HG03469 (cell line): ENCODE measurements around the gene APLN.

Experiments
- ATAC-seq: cut with Tn5 transposase; IDR thresholded peaks from one replicate; pipeline ENCODE4 v1.9.1; 2021; ENCODE audit warnings: mild to moderate bottlenecking, moderate library complexity, moderate number of reproducible peaks; ENCODE audit not compliant: unreplicated experiment

Gene APLN

DNA sequence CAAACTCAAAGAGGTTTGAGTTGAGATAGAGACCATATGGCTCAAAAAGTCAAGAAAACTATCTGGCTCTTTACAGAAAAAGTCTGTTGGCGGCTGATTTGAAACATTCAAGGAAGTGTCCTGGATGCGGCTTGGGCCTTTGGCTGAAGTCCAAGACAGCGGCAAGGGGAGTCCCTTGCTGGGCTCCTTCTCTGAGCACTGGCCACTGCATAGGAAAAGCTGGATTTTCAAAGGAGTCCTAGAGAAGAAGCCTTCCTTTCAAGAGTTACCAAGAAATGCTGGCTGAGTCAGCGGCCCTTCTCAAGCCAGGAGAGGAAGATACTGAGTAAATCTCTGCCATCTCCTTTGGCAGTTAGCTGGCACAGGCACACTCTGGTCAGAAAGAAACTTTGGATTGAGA is 12.1 kb downstream of the APLN start:
- no peak for ATAC-seq

DNA sequence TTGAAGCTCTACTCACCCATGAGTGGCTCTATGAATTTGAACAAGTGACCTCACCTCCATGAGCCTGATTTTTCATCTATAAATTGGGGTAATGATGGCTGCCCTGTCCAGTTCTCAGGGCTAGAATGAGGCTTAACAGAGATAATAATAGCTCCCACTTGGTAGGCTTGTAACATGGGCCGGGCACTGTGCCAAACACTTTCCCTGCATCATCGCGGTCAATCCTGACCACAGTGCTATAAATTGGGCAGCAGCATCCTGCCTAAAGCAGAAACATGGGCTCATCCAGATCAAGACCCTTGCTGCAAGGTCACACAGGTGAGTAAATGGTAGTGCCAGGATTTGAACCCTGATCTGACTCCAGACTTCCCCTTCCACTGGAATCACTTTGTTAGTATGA is 12.8 kb downstream of the APLN start:
- no peak for ATAC-seq

DNA sequence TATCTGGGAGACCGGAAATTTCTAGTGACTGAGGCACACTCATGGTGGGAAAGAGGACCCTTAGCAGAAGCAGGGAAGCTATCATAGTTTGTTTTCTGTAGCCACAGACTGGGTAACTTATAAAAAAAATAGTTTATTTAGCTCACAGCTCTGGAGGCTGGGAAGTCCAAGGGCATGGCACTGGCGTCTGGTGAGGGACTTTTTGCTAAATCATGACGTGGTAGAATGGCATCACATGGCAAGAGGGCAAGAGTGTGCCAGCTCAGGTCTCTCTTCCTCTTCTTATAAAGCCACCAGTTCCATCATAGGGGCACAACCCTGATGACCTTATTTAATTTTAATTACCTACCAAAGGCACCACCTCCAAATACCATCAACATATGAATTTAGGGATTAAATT is 13.3 kb downstream of the APLN start:
- ATAC-seq: no peak

DNA sequence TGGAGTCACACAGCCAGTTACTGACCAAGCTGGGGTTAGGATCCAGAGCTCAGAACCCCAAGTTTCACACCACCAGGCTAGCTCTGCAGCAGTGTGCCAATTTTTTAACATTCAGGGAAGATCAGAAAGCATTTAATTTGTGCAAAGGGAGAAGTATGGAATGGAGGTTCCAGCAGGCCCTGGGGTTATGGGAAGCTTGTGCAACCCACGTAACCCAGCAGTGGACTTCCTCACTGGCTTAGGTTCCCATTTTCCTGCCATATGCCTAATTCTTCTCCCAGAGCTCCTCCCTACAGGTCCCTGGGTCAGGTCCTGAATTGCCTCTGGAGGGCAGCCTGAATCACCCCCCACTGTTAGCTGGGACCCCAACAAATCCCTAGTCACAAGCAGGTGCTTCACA is 14.0 kb downstream of the APLN start:
- no peak for ATAC-seq

DNA sequence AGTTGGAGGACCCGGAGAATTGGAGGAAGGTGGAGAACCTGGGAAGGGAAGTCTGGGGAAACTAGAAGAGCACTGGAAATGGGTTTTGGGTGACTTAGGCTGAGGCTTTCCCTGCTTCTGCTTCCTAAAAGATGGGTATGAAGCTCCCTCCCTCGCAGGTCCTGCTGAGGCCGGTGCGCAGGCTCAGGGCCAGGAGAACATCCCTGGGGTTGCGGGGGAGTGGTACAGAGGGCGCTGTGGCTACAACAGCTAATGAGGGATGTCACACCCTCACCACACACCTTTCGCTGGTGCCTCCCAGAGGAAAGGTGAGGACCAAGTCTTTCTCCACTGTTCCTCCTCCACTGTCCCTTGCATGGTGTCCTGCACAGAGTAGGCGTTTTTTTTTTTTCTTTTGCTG is 15.8 kb downstream of the APLN start:
- ATAC-seq: no peak

DNA sequence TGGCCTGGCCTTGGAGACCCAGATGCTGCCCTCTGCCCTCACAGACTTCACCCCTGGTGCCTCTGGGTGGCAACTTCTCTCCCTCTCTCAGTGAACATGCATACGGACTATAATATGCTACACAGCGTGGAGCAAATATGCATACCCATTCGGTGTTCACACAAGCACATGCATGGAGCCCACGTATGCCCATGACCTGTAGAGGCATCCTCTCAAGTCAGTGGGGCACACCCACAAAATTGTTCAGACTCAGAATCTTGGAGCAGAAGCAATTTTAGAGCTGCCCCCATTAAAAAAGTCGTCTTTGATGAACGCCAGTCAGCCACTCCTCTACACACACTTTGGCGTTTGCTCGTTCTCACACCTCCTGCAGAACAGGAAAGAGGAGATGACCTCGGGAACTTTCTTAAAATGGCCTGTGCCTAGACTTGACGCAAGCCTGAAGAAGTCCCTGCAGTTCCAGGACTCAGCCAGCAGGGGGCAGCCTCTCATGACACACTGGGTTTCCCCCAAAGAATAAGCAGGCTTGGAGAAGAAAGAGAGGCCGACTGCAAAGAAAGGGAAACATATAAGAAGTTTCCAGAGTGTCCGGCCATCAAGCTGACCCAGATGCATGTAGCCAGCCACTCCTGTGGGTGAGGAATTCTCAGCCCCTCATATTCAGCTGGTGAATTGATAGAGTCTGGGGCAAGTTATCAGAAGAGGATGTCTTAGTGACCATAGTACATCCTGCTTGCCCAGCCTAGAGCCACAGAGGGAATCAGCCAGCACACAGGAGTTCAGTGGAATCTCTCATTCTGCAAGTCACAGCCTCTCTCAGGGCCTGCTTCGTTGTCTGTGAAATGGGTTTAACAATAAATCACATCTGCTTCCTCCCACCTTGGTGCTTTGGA is 17.3 kb downstream of the APLN start:
- ATAC-seq: no peak

DNA sequence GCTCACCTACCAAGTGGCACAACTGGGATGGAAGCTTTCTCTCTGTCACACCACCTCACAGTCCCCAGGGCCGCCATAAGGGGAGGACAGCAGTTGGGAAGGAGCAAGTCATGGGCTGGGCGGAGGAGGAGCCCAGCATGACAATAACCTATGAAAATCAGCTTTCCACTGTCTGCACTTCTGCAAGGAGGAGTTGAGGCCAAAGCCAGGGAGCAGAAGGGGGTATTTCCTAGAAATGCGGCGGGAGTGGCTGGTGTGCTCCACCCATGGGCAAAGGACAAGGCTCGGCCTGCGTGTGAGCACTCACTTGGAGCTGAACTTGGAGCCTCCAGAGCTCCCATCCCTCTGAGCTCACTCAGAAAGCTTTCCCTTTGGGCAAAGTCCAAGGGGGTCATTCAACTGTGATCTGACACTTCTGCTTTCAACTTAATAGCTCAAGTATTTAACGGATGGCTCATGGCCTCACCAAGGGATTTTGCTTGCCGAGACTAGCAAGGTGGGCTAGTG is 18.5 kb downstream of the APLN start:
- ATAC-seq: no peak

DNA sequence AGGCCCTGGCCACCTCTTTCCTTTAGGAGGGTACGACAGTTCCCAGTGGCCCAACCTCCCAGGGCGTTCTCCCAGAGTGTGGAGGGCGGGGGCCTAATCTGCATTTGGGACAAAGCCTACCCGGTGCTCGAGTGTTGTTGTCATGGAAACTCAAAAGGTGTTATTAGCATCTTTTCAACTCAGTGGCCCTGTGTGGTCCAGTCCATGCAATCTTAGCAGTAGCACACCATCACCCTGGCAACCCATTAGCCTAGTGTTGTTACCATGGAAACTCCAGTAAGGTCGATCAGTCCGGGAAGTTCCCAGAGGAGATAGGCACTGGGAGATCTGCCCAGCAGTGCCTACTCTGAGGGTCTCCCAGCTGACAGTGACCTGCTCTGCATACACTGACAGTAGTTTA is 20.2 kb downstream of the APLN start:
- ATAC-seq: no peak

DNA sequence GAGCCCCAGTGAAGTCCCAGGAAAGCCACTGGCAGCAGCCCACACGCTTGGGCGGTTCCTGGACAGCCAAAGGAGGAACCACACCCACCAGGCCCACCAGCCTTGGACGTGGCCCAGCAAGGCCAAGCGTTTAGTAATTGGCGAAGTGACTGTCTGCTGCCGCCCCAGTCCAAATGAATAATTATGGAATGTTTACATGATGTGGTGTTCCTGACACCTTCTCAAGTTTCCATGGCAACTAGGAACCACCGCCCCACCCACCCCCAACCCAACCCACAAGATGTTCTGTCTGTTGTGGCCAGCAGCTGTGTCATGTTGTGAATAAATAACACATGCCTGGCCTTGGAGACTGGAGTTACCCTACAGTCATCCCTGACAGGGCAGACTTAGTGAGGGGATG is 22.3 kb downstream of the APLN start:
- no peak for ATAC-seq

DNA sequence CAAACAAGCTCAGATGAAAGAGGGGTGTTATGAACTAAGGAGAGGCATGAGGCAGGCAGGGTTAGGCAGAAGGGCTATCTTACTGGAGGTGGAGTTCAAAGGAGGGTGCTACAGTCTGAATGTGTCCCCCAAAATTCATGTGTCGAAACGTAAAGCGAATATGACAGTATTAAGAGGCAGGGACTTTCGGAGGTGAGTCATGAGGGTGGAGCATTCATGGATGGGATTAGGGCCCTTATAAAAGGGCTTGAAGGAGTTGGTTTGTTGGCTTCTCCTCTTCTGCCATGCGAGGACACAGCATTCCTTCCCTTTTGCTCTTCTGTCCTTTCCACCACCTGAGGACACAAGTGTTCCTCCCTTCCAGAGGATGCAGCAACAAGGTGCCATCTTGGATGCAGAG is 22.9 kb downstream of the APLN start:
- ATAC-seq: no peak

DNA sequence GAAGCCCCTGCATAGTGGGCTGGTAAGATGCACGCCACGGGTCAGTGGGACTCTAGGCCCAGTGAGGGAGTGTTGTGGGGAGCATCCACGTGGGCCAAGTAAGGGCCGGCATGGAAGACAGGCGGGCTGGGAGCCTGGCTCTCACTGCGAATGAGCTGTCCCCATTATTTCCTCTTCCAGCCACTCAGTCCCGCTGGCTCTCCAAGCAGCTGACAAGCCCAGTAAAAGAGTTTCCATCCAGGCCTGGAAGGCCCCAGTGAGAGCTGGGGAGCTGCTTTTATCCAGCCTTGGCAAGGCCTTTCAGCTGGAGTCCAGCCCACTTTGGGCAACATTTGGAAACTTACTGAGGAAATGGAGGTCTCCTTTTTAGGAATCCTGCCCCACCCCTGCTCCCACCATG is 24.9 kb downstream of the APLN start:
- no peak for ATAC-seq

DNA sequence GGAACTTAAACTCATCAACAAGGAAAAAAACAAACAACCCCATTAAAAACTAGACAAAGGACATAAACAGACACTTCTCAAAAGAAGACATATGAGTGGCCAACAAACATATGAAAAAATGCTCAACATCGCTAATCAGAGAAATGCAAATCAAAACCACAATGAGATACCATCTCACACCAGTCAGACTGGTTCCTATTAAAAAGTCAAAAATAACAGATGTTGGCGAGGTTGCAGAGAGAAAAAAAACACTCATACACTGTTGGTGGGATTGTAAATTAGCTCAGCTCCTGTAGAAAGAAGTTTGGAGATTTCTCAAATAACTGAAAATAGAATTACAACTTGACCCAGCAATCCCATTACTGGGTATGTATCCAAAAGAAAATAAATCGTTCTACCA is 28.7 kb downstream of the APLN start:
- no peak for ATAC-seq

DNA sequence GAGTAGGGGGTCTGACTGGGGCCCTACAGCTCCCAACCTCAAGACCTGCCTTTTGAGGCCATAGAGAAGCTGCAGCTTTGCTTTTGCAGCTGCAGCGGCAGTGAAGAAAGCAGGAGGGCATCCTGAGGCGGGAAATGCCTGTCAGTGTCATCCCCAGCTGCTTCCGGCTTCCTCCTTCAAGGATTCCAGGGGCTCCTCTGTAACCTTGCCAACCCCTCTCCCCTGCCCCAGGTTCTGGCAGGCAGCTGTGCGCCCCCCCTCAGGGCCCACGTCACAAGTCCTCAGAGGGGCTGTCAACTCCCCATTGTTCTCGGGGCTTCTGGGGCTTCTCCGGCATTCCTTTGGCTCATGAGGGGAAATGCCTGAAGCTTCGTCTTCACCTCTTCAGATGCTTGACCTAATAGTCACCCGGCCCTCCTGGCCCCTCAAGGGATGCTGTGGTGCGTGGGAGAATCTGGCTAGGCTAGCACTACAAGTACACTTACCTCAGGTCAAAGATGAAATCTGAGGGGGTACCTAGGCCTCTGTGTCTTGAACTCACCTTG is 31.9 kb downstream of the APLN start:
- ATAC-seq: no peak

DNA sequence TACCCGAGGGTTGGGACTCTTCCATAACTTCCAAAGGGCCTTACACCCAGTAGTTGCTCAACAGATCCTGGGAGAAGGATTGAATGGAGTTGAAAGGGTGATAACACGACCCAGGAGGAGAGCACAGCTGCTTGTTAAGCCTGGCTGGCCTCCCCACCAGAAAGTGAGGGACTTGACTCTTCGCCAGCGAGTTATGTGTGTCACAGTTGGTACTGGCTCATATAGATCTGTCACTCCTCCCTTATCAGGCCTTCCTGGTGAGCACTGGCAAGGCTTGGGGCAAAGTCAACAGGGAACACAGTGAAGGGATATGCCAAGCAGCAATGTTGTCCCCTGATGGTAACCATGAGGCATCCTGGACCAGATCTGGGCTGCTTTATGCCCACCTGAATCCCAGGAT is 35.8 kb downstream of the APLN start:
- no peak for ATAC-seq

DNA sequence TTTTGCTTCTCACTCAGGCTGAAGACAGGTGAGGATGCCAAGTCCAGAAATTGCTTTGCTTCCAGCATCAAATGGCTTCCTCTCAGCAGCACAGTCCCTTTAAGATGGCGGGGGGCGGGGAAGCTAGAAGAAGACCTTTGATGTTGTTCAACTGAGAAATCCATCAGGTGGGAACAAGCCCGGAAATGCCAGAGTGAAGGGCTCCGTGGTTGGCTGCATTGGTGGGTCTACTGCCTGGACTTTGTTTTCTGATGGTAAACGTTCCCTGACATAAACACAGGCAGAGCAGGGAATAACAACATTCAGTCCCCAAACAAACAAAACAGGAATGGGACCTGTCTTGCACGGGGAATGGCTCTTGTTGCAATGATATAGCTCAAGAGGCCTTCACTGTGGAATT is 37.3 kb downstream of the APLN start:
- ATAC-seq: no peak

DNA sequence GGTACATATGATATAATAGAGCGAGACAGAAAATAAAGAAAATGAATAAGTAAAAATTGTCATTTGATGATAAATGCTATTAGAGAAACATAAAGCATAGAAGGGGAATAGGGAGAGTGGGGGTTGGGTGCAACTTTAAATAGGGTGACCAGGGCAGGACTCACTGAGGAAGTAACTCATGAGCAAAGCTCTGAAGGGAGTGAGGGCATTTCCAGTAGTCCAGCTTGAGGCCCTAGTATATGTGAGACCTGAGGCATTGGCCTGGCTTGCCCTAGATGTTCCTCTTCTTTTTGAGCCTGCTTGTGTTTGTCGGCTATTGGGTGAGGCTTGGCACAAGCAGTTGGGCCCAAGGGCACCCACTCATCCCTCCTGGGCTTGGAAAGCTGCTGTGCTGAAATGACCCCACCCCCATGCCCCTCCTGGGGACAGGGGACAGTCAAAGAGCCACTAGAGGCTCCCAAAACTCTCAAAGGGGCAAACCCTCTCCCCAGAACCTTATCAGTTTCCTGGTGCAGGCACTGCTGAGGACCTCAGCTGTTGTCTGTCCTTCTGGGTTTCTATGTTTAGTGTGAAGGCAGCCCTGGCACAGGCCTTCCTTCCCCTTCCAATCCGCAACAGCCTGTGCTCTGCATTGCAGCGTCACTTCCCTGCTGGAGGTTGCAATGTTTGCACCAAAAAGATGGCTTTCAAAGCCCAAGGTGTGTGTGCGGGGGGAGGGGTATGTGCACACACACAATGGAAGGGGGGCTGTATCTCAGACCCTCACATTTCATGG is 40.1 kb downstream of the APLN start:
- no peak for ATAC-seq

DNA sequence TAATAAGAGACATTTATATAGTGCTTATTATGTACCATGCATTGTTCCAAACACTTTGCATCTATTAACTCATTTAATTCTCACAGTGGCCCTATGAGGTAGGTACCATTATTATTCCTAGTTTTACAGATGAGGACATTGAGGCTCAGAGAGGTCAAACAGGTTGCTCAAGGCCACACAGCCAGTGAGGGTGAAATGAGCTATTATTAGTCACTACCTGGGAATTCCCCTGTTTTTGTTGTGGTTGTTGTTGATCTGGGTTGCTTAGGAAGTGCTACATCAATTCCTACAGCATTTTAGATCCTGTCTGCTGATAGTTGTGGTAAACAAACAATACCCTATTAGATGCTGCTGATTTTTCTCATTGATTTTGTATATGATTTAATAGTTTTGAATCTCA is 41.2 kb downstream of the APLN start:
- ATAC-seq: no peak

DNA sequence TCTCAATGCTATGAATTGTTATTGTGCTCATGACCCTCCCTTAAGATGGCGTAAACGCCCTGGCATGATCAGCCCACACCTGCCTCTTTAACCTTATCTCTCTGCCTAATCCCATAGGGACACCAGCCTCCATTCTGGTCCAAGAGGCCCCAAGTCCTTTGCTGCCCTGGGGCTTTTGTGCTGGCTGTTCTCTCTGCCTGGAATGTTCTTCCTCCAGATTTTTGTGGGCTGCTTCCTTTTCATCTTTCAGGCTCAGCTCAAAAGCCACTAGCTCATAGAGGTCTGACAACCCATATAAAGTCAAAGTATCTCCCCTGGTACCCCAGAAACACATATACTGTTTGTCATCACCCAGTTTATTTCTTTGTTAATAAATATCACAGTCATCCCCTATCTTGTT is 42.4 kb downstream of the APLN start:
- no peak for ATAC-seq

DNA sequence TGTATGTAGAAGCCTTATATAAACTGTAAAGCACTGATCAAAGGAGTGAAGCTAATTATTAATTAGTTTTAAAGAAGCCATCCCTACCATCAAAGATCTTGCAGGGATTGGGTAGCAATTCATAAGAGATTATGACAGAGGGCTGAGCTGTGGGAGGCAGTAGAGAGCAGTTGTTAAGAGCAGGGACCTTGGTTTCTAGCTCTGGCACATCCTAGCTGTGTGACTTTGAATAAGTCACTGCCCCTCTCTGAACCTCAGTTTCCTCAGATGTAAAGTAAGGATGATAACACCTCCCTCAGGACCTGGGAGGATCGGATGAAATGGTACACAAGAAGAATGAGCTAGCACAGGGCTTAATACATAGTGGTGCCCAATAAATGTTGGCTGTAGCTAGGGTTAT is 45.4 kb downstream of the APLN start:
- ATAC-seq: no peak

DNA sequence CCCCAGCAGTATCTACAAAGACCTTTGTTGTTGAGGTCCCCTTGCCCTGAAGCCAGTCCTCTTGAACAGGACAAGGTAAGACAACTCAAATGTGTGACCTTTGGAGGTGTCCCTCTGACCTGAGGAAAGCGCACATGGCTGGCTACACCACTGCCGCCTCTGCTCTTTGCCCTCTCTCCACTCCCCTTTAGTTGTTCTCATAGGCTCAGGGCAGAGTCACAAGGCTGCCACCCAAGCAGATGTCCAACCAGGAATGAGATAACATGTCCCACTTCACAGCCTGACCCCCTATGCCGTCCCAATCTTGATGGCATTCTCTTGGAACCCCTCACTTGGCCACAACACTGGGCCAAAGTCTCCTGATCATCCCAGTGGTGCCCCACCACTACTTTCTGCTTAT is 46.3 kb downstream of the APLN start:
- no peak for ATAC-seq

DNA sequence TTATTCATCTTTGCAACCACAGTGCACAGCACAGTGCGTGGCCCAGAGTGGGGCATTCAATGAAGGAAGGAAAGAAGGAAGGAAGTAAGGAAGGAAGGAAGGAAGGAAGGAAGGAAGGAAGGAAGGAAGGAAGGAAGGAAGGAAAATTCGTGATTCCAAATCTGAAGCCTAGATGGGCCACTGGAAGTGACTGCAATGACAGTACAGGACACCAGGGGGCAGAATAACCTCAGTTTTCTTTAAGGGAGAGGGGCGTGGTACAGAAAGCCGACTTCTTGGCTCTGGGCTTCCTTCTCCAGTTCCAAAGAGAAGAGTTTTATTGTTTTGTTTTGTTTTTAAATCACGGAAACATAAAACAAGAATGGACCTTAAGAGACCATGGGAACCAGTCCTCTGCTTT is 47.8 kb downstream of the APLN start:
- ATAC-seq: no peak

DNA sequence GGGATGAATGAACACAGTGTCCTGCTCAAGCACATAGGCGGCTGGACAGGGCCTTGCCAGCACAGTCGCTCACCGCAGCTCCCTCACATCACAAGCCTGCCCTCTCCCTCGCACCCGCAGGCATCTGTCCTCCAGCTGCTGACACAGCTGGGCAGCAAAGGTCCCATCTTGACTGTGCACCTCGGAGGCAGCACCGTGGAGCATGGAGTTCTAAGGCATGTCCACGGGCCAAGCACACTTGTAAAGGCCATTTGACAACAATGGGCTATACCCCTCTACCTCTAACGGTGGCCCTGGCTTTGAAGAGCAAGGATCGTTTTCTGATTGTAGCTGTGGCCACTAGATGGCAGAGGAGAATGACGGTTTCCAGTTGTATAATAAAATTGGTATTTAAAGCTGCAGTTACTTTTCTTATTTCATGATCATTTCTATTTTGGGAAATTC is 53.8 kb downstream of the APLN start:
- ATAC-seq: no peak
